ENCODE measurements around the gene PABPN1.

The PABPN1 gene

DNA sequence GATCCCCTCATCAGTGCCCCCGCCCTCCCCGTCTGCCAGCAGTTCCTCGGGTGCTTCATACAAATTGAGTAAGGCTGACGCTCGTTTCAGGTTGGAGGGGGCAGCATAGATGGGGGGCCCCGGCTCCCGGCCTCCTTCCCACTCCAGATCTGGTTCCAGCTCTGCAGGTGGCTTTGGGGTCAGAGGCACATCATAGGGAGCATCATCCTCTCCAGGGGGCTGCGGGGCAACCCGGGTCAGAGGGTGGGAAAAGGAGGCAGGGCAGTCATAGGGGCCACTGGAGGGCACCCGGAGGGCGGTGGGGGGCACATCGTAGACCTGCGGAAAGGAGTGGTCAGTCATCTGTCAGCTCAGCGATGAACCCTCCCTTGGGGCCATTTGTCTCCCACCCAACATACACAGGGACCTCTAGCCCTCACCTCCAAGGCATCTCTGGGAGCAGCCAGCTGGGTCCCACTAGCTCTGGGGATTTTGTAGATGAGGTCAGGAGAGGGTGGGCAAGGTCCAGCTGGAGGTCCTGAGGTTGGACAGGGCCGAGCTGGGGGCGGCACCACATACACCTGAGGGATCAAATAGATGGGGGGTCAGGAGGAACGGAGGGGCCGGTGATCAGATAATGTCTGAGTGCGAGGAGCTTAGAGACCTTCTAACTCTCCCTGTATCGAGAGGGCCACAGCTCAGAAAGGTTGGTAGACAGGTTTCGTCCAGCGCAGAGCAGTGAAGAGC lies 38.6 kb downstream of the PABPN1 start:
- no peak for DNase-seq

DNA sequence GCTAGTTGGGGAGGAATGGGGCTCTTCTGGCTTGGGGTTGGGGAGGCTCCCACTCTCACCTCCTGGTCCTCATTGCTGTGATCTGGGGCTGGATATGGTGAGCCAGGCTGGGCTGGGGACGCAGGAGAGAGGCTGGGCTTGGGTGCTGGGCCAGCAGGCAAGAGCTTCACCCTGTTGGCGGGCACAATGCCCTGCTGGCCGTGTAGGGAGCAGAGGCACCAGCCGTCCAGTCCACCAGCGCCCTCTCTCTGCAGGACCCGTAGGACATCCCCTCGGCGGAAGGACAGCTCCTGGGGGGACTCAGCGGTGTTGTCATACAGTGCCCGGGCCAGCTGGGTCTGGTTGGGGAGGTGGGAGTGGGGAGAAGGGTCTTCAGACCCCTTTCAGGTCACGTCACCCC lies 39.2 kb downstream of the PABPN1 start:
- no peak for DNase-seq

DNA sequence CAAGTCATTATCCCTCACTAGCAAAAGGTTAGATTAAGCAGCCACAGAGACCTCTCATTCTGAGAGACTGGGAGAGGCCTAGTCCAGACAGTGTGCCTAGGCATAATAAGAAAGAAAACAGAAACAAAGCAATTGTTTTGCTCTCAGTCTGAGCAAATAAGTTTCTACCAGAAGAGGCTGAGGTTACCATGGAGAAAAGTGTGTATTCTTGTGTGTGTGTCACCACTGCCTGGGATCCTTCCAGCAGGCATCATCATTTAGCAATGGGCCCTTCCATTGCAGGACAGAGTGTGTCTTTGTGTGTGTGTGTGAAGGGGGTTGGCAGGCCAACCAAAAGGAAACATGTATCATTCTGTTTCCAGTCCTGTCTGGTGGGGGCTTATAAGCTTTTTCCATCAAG lies 40.1 kb downstream of the PABPN1 start:
- DNase-seq = no peak

DNA sequence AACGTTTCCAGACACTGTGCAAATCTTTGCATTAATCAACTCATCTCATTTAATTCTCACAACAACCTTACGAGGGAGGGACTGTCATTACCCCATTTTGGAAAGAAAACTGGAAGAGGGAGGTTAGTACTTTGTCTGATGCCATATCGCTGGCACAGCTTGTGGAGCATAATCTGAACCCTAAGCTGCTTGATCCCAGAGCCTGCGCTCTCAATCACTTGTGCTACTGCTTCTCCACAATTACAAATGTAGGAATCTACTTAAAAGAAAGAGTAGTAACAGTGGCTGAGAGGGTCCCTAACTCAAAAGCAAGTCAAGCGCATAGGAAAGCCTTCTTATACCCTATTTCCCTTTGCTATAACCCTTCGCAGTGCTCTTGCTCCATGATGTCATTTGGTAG lies 40.5 kb downstream of the PABPN1 start:
- no peak for DNase-seq

DNA sequence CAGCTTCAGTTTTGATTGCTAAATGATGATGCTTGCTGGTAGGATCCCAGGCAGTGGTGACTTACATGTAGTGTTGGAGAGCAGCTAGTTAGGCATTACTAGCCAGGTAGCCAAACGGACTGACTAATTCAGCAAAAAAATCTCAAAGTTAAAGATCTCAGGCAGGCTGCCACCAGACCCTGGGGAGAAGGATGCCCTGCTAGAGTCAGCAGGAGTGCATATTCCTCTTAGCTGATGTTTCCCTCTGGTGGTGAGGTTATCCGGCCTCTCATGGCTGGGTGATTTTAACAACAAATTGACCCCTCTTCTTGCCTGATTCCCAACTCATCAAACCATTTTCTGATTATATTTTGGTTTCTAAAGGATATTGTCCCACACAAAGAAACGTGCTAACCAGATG lies 40.9 kb downstream of the PABPN1 start:
- DNase-seq = no peak

DNA sequence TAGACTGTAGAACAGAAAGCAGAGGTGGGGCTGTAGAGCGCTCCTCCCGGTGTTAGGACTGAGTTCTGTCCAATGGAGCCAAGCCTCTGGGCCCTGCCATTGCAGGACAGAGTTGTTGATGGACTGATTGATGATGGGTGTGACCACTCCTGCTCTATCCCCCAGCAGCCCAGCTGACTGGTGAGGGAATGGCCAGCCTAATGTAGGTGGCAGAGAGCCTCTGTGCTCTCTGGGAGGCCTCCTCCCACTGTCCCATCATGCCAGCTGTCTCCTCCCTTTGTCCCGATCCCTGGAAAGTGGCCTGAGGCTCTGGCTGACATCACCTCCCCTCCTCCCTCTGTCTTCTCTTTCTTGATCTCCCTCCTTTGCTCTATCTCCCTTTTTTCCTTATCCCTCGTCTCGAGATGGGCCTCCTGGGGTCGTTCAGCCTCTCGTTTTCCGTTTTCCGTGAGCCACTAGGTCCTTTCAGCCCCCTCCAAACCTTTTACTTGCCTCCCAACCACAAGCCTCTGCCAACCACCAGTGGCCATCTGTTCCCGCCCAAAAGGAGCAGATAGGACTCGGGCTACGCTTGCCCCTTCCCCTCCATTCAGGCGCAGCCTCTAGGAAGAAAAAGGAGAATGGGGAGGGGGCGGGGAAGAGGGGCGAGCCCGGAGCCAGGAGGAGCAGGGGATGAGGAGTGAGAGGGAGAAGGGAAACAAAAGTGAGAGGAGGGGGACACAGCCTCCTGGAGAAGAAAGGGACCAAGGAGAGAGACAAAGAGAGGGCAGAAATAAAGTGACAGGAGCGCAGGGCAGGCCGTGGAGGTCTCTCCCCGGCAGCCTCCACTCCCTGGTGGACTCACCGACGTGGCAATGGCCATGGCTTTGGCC lies 43.1 kb downstream of the PABPN1 start:
- DNase-seq = no peak

DNA sequence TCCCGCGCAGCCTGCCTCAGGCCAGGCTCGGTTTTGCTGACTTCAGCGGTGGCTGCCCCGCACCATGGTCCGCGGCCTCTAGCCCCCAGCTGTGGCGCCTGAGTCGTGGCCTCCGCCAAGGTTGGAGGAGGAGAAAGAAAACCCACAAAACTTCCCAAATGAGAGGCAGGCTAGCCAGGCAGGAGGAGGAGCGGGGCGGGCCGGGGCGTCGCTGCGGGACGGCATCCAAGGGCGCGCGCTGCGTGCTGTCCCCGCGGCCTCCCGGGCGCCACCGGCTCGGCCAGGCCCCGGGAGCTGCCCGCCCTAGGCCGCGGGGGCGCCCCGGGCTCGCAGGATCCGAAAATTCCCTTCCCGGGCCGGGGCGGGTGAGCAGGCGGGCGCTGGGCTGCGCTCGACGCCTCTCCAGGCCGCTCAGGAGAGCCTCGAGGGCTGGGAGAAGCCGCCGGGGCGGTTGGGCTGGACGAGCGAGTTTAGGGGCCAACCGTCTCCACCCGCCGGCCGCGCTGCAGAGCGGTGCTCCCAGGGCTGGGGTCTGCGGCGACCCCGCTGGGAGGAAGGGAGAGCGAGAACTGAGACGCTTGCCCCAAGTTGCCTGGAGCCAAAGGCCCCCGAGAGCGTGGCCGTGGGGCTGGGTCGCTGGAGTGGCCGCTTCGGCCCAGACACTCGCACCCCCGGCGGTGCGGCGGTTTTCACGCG lies 43.9 kb downstream of the PABPN1 start, which contains the start of gene EFS:
Gene EFS (minus strand): TSS at position 137 of the 696 bp plus-strand sequence. CDS start 147 bp downstream, outside the sequence.
- DNase-seq = no peak

DNA sequence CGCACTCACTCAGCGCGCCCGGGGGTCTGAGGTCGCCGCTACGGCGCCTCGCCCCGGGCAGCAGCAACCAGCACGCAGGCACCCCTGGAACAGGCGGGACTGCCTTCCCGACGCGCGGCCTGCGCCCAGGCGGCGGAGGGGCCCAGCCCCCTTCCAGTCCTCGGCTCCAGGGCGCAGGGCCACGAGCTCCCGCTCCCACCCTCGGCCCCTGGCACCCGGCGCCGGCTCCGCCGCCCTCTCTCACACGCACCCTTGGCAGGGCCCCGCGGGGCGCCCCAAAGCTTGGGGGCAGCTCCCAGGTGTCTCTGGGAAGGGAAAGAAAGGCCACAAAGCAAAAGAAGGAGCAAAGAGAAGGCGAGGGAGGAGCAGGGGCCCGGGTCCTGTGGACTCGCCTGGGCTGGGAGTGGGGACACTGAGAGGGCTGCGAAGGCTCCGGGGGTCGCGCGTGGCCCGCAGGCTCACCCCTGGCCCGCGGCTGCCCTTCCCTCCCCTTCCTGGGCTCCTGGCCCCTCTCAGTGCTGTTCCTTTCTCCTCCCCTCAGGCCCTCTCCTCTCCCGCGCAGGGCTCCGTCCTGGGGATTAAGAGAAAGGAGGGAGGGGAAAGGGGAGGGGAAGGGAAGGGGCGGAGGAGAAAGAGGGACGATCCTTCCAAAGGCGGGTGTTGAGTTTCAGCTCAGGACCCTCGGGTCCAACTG lies 44.6 kb downstream of the PABPN1 start:
- peak; percentile 63 for DNase-seq

DNA sequence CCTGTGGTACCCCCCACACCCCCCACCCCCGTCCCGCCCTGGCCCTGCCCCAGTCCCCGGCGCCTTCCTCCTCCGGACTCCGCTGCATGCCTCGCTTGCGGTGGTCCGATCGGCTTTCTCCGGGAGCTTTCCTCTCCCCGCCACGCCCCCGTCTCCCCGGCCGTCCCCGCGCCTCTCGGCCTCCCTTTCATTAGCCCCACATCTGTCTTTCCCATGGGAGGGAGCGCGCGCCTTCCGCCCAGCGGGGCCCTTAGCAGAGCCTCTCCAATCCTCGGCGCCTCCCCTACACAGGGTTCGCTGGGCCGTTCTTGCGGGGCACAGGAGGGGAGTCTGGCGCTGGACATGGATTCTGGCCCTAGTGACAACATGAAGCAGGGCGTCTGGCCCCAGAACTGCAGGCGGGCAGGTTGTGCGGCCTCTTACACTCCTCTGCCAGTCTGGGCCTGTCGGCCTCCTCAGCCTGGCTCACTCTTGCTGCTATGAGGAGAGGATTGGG lies 45.2 kb downstream of the PABPN1 start:
- DNase-seq = peak; percentile 65

DNA sequence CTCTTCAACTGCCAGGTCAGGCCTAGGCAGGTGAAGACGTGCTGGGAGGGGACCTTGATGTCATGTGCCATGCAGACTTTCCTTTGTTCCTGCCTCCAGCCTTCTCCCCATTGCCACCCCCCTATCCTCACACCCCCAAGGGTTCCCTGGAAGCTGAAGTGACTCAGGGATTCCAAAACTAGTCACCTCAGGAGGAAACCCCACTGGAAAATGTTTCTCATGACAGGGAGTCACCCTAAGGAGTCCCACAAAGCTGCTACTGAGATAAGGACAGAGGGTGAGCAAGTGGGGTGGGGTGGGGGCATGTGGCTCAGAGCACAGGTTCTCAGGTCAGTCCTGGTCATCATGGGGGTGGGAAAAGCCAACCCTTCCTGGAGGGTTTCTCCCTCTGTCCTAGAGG lies 49.0 kb downstream of the PABPN1 start:
- DNase-seq = no peak

DNA sequence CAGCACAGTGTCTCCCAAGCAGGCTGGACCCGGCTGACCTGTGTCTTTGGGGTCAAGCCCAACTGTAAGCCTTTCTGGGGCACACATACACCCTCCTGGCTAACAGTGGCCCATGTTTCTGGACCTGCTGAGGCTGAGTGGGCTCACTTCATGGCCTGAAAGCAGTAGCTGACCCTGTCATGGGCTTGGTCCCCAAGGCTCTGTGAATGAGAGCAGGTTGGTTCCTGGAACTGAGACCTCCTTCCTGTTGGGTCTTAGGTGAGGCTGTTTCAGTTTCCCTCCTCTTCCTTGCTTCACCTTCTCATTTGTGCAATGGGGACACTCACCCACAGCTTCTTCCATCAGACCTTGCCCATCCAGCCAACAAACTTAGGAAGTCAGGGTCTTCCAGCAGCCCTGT lies 50.6 kb downstream of the PABPN1 start:
- no peak for DNase-seq

DNA sequence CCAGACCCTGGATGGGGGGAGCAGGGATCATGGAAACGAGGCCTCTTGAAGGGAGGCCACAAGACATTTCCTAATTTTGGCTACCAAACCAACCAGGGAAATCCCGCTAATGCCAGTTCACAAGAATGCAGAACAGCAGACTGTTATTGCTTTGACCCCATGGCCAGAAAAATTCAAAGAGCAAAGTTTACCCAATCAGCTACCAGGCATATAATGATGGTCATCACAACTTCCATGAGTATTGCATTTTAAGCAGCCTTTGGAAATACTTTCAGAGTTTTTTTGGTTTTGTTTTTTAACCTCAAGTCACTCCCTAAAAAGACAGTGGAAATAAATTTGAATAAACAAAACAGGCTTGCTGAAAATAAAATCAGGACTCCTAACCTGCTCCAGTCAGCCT lies 51.3 kb downstream of the PABPN1 start, which contains the start of gene IL25:
Gene IL25 (plus strand): TSS at position 301 of the 400 bp plus-strand sequence.
- DNase-seq = no peak

DNA sequence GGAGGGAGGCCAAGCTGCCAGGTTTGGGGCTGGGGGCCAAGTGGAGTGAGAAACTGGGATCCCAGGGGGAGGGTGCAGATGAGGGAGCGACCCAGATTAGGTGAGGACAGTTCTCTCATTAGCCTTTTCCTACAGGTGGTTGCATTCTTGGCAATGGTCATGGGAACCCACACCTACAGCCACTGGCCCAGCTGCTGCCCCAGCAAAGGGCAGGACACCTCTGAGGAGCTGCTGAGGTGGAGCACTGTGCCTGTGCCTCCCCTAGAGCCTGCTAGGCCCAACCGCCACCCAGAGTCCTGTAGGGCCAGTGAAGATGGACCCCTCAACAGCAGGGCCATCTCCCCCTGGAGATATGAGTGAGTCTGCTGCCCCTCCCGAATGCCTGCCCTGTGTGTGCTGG lies 51.8 kb downstream of the PABPN1 start:
- no peak for DNase-seq
